ENCODE measurements around the gene RPS19. TPM values are rescaled to one million over a fixed set of nuclear protein-coding genes. Genes with fewer than 3 reads are reported as not detected.
A peak's percentile ranks its signal among the peaks of the same experiment; 100 is the strongest.

Gene RPS19
- total RNA-seq, 1 experiment from 2014 or later, result 1,900 TPM

GRCh38 chr19:41877916-41878905 lies 18.2 kb downstream of the RPS19 start:
- no peak for DNase-seq (ENCODE audit: extremely low read depth, low read depth)

GRCh38 chr19:41879080-41879479 lies 19.0 kb downstream of the RPS19 start:
- DNase-seq (ENCODE audit: extremely low read depth, low read depth), result no peak

- DNase-seq (ENCODE audit: extremely low read depth, low read depth), result no peak
These were observed 19.7 kb downstream of the RPS19 start for GRCh38 chr19:41879670-41880328.

GRCh38 chr19:41880329-41880708 lies 20.3 kb downstream of the RPS19 start:
- DNase-seq (ENCODE audit: extremely low read depth, low read depth), result no peak

GRCh38 chr19:41882568-41883462 lies 22.8 kb downstream of the RPS19 start, which contains the start of gene ARHGEF1:
Gene ARHGEF1, plus strand, starts transcription at chr19:41883184. Its CDS starts 4,899 bp downstream, at chr19:41888083.
- no peak for DNase-seq (ENCODE audit: extremely low read depth, low read depth)

- no peak for DNase-seq (ENCODE audit: extremely low read depth, low read depth)
These were observed 23.4 kb downstream of the RPS19 start for GRCh38 chr19:41883463-41883820.

- peak; percentile 91 for DNase-seq (ENCODE audit: extremely low read depth, low read depth)
These were observed 24.0 kb downstream of the RPS19 start for GRCh38 chr19:41883821-41884733.

- DNase-seq (ENCODE audit: extremely low read depth, low read depth), result no peak
These were observed 27.0 kb downstream of the RPS19 start for GRCh38 chr19:41886761-41887710.

DNA sequence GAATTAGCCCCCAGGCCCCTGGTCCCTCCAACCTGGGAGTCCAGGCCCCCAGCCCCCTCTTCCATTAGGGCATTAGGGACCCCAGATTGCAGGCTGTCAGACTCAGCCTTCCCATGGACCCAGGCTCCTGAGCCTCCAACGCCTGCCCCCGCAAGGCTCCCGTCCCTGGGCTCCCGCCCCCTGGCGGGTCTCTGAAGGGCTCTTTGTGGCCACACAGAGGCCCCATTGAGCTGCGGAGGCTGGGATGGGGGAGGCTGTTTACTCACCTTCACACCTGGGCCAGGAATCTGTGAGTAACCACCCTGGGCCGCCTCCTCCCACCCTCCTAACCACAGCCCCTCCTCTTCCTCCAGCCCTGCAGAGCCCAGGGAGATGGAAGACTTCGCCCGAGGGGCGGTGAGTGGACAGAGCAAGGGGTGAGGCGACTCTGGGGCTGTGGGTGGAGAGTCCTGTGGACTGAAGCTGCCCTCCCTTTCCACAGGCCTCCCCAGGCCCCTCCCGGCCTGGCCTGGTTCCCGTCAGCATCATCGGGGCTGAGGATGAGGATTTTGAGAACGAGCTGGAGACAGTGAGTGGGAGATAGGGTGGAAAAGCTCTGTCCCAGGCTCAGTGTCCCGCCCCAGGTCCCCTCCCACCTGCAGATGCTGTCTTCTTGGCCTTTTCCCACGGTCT lies 27.8 kb downstream of the RPS19 start:
- no peak for DNase-seq (ENCODE audit: extremely low read depth, low read depth)

- DNase-seq (ENCODE audit: extremely low read depth, low read depth), result no peak
These were observed 28.9 kb downstream of the RPS19 start for GRCh38 chr19:41888926-41889325.

- DNase-seq (ENCODE audit: extremely low read depth, low read depth), result no peak
These were observed 29.8 kb downstream of the RPS19 start for GRCh38 chr19:41889896-41890295.

- DNase-seq (ENCODE audit: extremely low read depth, low read depth), result no peak
These were observed 30.9 kb downstream of the RPS19 start for GRCh38 chr19:41890936-41891335.

GRCh38 chr19:41892173-41892902 lies 32.3 kb downstream of the RPS19 start:
- no peak for DNase-seq (ENCODE audit: extremely low read depth, low read depth)

- no peak for DNase-seq (ENCODE audit: extremely low read depth, low read depth)
These were observed 33.8 kb downstream of the RPS19 start for GRCh38 chr19:41893899-41894298.

DNA sequence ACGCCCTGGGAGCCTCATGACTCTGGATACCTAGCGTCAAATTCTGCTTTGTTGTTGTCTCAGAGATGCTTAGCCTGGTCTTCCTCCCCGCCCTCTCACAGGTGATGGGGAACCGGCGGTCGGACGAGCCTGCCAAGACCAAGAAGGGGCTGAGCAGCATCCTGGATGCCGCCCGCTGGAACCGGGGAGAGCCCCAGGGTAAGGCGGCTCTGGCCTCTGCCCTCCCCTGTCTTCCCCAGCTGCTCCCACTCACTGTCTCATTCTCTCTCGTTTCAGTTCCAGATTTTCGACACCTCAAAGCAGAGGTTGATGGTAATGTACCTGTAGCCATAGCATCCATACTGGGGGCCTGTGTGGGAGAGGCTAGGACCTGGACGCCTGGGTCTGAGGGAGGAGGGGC lies 34.3 kb downstream of the RPS19 start:
- no peak for DNase-seq (ENCODE audit: extremely low read depth, low read depth)

- DNase-seq (ENCODE audit: extremely low read depth, low read depth), result no peak
These were observed 35.9 kb downstream of the RPS19 start for GRCh38 chr19:41895745-41896580.

DNA sequence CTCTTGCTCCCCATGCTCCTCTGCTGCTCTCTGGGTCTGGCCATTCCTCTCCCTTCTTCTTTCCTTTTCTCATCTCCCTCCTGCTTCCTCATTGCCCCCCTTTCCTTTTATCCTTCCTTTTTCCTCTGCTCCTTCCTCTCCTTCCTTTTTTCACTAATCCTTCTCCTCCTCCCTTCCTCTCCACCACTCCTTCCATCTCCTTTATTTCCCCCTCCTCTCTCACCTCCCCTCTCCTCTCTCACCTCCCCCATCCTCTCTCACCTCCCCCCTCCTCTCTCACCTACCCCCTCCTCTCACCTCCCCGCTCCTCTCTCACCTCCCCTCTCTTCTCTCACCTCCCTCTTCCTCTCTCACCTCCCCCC lies 36.5 kb downstream of the RPS19 start:
- no peak for DNase-seq (ENCODE audit: extremely low read depth, low read depth)
